Measurements from ENCODE around the gene SYT14.

The SYT14 gene

DNA sequence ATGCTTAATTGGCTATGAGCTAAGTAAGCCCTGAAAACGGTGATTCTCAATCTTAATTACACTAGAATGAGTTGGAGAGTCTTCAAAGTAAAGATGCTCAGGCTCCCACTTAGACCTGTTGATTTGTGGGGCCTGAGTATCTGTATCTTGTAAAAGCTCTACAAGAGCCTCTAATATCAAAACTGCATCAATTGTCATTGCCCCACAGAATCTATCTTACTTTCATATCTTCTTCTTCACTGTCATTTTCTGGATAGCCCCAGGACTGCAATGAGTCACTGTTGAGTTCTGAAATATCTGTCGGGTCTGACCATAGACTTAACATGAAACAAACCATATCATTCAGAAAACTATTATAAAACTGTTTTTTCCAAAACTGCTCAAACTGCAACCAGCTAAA is 191.7 kb downstream of the SYT14 start:
- TF ChIP-seq, protein P1, sequence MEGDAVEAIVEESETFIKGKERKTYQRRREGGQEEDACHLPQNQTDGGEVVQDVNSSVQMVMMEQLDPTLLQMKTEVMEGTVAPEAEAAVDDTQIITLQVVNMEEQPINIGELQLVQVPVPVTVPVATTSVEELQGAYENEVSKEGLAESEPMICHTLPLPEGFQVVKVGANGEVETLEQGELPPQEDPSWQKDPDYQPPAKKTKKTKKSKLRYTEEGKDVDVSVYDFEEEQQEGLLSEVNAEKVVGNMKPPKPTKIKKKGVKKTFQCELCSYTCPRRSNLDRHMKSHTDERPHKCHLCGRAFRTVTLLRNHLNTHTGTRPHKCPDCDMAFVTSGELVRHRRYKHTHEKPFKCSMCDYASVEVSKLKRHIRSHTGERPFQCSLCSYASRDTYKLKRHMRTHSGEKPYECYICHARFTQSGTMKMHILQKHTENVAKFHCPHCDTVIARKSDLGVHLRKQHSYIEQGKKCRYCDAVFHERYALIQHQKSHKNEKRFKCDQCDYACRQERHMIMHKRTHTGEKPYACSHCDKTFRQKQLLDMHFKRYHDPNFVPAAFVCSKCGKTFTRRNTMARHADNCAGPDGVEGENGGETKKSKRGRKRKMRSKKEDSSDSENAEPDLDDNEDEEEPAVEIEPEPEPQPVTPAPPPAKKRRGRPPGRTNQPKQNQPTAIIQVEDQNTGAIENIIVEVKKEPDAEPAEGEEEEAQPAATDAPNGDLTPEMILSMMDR (IDR thresholded peaks at IDR 0.05; ENCODE audit: extremely low read depth, missing control alignments), result no peak
- DNase-seq (ENCODE audit: low spot score), result peak; percentile 7

- TF ChIP-seq, protein P1 (IDR thresholded peaks at IDR 0.05; ENCODE audit: extremely low read depth, missing control alignments), result no peak
- no peak for DNase-seq (ENCODE audit: low spot score)
Observed at GRCh38 chr1:210132582-210132981, 194.6 kb downstream of the SYT14 start.

DNA sequence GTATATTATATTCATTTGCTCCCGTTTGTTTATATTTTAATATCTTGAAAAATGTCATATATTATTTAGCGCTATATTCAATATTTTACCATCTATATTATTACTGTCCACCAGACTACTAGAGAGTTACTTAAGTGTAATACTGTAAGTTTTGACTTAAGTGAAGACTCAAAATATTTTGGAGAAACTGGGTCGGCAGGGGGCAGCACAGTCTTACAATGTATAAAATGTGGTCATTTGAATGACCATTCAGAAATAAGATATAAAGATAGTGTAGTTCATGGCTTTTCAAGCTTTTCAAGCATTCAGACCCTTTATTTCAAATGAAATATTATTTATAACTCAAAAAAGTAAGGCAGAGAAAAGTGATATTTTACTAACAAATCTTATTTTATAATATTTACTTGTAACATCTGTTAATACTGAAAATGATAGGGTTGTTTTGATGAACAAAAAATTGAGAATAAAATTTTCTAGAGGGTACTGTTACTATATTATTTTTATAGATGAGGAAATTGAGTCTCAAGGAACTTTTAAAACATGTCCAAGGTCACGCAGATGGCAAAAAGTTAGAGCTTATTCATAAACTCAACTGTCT is 205.5 kb downstream of the SYT14 start:
- TF ChIP-seq, protein P1 (IDR thresholded peaks at IDR 0.05; ENCODE audit: extremely low read depth, missing control alignments), result no peak
- DNase-seq (ENCODE audit: low spot score), result peak; percentile 25

DNA sequence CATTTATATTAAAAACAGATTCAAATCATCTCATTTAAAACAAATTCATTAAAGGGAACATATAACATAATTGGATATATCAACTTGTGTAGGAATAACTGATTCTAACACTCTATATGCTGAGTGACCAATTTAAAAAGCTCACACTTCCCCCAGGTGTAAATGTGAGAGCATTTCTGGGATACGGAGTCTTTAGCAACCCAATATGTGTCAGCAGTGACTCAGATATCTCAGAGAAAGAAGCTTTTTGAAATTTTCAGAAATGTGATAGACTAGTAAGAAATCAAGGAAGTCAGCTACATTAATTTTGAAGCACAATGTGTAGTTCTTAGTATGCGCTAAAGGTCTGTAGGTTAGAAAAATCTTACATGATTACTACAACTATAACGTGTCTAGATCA is 206.7 kb downstream of the SYT14 start:
- DNase-seq (ENCODE audit: low spot score), result no peak
- TF ChIP-seq, protein P1 (IDR thresholded peaks at IDR 0.05; ENCODE audit: extremely low read depth, missing control alignments), result no peak

GRCh38 chr1:210151052-210151672 is 213.1 kb downstream of the SYT14 start:
- TF ChIP-seq, protein P1 (IDR thresholded peaks at IDR 0.05; ENCODE audit: extremely low read depth, missing control alignments), result no peak
- DNase-seq (ENCODE audit: low spot score), result no peak

- DNase-seq (ENCODE audit: low spot score), result no peak
- TF ChIP-seq, protein P1 (IDR thresholded peaks at IDR 0.05; ENCODE audit: extremely low read depth, missing control alignments), result no peak
Observed at GRCh38 chr1:210159211-210159610, 221.2 kb downstream of the SYT14 start.

GRCh38 chr1:210170220-210170619 is 232.2 kb downstream of the SYT14 start:
- no peak for DNase-seq (ENCODE audit: low spot score)
- TF ChIP-seq, protein P1 (IDR thresholded peaks at IDR 0.05; ENCODE audit: extremely low read depth, missing control alignments), result no peak

All from GM20000 (cell line).